ENCODE measurements around the gene HOXA5.

HOXA5 gene

GRCh38 chr7:27092819-27093110, 50.7 kb downstream of the HOXA5 start:
- DNase-seq = no peak

DNA sequence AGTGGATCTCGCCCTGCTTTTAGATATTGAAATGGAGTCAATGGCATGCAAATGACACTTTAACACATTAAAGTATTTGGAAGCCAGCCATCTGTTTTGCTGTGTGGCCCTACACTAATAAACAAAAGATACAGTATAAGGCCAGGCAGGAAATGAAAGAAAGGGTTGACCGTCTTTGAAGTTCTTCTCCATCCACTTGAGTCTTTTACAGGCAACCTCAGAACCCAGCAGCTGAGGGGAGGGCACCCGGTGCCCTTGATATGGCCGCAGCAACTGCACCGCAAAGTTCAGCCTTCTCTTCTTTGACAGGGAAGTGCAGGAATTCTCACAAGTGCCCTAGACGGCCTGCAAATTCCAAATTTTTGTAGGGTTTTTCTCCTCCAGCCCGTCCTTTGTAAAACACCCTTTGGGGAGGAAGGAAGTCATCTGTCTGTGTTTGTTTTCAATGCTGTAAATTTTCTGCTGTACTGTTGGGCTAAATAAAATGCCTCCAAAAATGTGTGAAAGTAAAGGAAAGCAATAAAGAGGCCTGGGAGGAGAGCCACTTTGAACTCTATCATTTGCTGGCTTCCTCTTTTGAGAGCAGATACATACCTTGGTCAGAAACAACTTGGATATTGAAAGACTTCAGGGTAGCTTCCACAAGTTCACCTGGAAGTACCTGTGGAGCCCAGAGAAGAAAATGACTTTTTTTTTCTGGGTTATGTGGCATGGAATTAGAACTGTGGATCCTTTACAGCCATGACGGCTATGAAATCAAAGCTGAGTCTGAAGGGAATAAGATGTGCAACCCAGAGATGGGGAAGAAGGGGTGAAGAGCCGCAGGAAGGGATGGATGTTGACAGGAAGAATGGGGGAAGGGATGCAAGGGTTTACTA, 51.3 kb downstream of the HOXA5 start:
- DNase-seq = peak in 1 of 2 experiments; percentile 14

- peak in 1 of 2 experiments; percentile 6 for DNase-seq
Measured at GRCh38 chr7:27091105-27091504, 52.4 kb downstream of the HOXA5 start.
